Stomach (tissue), 4 donors: Measurements from ENCODE around the gene PSMC5.

Experiments used
- POLR2A ChIP-seq, 4 donors: fragments of 450-650 bp; IDR thresholded peaks; one replicate each; pipeline ENCODE4 v1.6.1; 2016; ENCODE audit warnings: antibody characterized with exemption in 4 of 4, control low read depth in 2 of 4, mild to moderate bottlenecking in 1 of 4, moderate library complexity in 1 of 4
- TF ChIP-seq, protein P1 (sequence below), 7 experiments: fragments of 450-650 bp in 4 of 7; fragments of 200-600 bp in 3 of 7; sonication (generic) in 3 of 7; IDR thresholded peaks; one replicate each; pipeline ENCODE4 v1.5.1; 2016 to 2019; ENCODE audit warnings: antibody characterized with exemption in 7 of 7, control low read depth in 2 of 7, mild to moderate bottlenecking in 1 of 7

DNA sequence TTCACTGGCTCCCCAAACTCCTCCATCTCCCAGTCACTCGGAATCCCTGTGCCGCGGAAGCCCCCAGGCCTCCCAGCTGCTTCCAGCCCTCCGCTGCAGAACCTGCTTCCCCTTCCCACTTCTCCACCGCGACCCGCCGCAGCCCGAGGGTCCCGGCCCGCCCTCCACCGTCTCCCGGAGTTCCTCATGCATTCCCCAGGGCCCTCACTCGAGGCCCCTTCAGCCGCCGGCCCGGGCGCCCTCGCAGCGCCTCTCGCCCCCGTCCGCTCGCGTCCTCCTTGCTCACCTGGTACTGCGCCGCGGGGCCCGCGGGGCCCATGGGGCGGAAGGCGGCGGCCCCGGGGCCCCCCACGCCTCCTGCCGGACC, 14.9 kb downstream of the PSMC5 start:
- TF ChIP-seq, protein P1, sequence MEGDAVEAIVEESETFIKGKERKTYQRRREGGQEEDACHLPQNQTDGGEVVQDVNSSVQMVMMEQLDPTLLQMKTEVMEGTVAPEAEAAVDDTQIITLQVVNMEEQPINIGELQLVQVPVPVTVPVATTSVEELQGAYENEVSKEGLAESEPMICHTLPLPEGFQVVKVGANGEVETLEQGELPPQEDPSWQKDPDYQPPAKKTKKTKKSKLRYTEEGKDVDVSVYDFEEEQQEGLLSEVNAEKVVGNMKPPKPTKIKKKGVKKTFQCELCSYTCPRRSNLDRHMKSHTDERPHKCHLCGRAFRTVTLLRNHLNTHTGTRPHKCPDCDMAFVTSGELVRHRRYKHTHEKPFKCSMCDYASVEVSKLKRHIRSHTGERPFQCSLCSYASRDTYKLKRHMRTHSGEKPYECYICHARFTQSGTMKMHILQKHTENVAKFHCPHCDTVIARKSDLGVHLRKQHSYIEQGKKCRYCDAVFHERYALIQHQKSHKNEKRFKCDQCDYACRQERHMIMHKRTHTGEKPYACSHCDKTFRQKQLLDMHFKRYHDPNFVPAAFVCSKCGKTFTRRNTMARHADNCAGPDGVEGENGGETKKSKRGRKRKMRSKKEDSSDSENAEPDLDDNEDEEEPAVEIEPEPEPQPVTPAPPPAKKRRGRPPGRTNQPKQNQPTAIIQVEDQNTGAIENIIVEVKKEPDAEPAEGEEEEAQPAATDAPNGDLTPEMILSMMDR (IDR thresholded peaks at IDR 0.05): no peak
- TF ChIP-seq POLR2A (IDR thresholded peaks at IDR 0.05): no peak
